Measurements from ENCODE around the gene SH3GLB2. TPM values are rescaled to one million over a fixed set of nuclear protein-coding genes. Genes with fewer than 3 reads are reported as not detected.
A peak's percentile ranks its signal among the peaks of the same experiment; 100 is the strongest.

Gene SH3GLB2
- total and polyA plus RNA-seq, 10 of the 15 experiments (the other 5 are each of a cell fraction or from before 2014, with no cell fraction given): 0.21 to 61.3 (median 30.8) TPM

DNA sequence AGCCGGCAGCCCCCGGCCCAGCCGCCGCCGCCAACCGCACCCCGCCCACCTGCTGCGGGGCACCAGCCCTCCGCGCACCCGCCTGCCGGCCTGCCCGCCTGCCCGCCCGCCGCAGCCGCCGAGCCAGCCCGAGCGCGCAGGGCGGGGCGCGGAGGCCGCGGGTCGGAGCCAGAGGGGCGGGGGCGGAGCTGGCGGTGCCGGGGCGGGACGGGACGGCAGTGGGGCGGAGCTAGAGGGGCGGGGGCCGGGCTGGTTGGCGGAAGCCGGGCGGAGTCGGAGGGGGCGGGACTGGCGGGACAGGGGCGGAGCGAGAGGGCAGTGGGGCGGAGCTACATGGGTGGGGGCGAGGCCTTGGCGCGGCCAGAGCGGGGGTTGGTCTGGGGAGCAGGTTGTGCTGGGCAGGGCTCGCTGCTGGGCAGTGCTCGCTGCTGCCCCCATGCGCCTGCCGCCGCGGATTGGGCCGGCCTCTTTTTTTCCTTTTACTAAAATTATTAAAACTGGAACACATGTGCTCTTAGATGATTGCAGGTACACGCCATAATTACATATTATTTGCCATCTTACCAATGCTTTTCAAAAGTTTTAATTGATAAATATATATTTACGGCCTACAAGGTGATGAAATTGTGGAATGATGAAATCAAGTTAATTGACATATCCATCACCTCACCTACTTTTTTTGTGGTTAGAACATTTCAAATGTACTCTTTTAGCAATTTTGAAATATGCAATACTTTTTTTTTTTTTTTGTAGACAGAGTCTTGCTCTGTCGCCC lies at the start of gene SH3GLB2 (continued):
- no peak for TF ChIP-seq FOS (IDR thresholded peaks at IDR 0.05; ENCODE audit: borderline replicate concordance, extremely low read depth, insufficient read length)
- peak; percentile 9; the same call in 1 of the 2 replicates for TF ChIP-seq BACH1 (IDR thresholded peaks at IDR 0.05; ENCODE audit: borderline replicate concordance)
- no peak for TF ChIP-seq EED (IDR thresholded peaks at IDR 0.05; ENCODE audit: low read depth)
- TF ChIP-seq, protein P1, sequence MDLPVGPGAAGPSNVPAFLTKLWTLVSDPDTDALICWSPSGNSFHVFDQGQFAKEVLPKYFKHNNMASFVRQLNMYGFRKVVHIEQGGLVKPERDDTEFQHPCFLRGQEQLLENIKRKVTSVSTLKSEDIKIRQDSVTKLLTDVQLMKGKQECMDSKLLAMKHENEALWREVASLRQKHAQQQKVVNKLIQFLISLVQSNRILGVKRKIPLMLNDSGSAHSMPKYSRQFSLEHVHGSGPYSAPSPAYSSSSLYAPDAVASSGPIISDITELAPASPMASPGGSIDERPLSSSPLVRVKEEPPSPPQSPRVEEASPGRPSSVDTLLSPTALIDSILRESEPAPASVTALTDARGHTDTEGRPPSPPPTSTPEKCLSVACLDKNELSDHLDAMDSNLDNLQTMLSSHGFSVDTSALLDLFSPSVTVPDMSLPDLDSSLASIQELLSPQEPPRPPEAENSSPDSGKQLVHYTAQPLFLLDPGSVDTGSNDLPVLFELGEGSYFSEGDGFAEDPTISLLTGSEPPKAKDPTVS (IDR thresholded peaks at IDR 0.05; ENCODE audit: low read depth, low read length): no peak
- no peak for TF ChIP-seq ZZZ3 (IDR thresholded peaks at IDR 0.05; ENCODE audit: control insufficient read depth, insufficient read length, low read depth)
- TF ChIP-seq ZNF384 (IDR thresholded peaks at IDR 0.05; ENCODE audit: borderline replicate concordance, low read depth, low read length): peak; percentile 42; the same call in 1 of the 2 replicates
- no peak for TF ChIP-seq NFYA (IDR thresholded peaks at IDR 0.05; ENCODE audit: borderline replicate concordance, low read depth, low read length)

DNA sequence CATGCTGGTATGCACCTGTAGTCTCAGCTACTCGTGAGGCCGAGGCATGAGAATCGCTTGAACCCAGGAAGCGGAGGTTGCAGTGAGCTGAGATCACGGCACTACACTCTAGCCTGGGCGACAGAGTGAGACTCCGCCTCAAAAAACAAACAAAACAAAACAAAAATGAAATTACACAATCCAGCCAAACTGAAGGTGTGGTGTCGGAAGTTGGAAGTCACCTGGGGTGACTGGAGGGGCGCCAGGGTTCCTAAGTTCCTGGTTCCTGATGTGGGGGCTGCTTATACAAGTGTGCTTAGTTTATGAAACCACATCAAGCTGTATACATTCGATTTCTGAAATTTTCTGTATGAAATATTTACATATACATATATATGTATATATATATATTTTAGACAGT lies 49.1 kb upstream of the SH3GLB2 start:
- H3K4me1 ChIP-seq (ENCODE audit: control insufficient read depth, insufficient read depth, low read length): peaks cover 9% of the 10 kb centered on the region
- ChIA-PET RAD21 (ENCODE audit: unreplicated experiment) (no interaction called here), CTCF (interaction anchor here (1.3 kb wide), 1 partner anchor 72 kb away, joined by 3 read pairs; no protein-coding TSS in a partner anchor), POLR2A (no interaction called here), SMC1A (ENCODE audit: uncharacterized antibody, unreplicated experiment) (no interaction called here)
- no peaks in the 10 kb centered on the region for H3K9me3 ChIP-seq (replicated peaks; ENCODE audit: control insufficient read depth, insufficient read depth, low read length)
- no peaks in the 10 kb centered on the region for H4K20me1 ChIP-seq (ENCODE audit: control insufficient read depth, insufficient read depth)
- H2AFZ ChIP-seq (ENCODE audit: control insufficient read depth, low read depth, low read length): no peak overlapping the region
- BruUV-seq (replicated peaks): no TSS peak
- H3K27ac ChIP-seq (ENCODE audit: control insufficient read depth, insufficient read depth): no peak overlapping the region
- H3K36me3 ChIP-seq (ENCODE audit: control insufficient read depth in 2 of 2, insufficient read depth in 2 of 2, low read length in 1 of 2): no peaks in the 10 kb centered on the region
- 75% methylated on average over 10 of the region's 10 CpGs for WGBS (ENCODE audit: insufficient coverage, insufficient replicate concordance, low lambda C conversion rate, missing lambda C conversion rate)
- ATAC-seq: no peak
- no peak for DNase-seq (ENCODE audit: low read depth, low spot score)
- no peak overlapping the region for H3K4me3 ChIP-seq
- H3K9ac ChIP-seq (ENCODE audit: control insufficient read depth, insufficient read depth, low read length): no peak overlapping the region
- peaks cover 10% of the 10 kb centered on the region for H3K79me2 ChIP-seq (ENCODE audit: control insufficient read depth, insufficient read depth, low read length)
- no peak for FAIRE-seq
- H3K4me2 ChIP-seq (ENCODE audit: control insufficient read depth, insufficient read depth): no peak overlapping the region
- intact Hi-C loops (cut with micrococcal nuclease; ENCODE audit: unreplicated experiment): no loop called here
- in situ Hi-C loops (cut with MboI): no loop called here
- H3K27me3 ChIP-seq (replicated peaks in 1 of 2; ENCODE audit: control insufficient read depth in 2 of 2, insufficient read depth in 2 of 2, low read length in 1 of 2): no peaks in the 10 kb centered on the region
- no peak for TF ChIP-seq ZBED1 (IDR thresholded peaks at IDR 0.05; ENCODE audit: borderline replicate concordance)
- TF ChIP-seq PAX8 (IDR thresholded peaks at IDR 0.05): no peak
- no peak for TF ChIP-seq GABPA (IDR thresholded peaks at IDR 0.05; ENCODE audit: low read depth)
- TF ChIP-seq, protein P2, sequence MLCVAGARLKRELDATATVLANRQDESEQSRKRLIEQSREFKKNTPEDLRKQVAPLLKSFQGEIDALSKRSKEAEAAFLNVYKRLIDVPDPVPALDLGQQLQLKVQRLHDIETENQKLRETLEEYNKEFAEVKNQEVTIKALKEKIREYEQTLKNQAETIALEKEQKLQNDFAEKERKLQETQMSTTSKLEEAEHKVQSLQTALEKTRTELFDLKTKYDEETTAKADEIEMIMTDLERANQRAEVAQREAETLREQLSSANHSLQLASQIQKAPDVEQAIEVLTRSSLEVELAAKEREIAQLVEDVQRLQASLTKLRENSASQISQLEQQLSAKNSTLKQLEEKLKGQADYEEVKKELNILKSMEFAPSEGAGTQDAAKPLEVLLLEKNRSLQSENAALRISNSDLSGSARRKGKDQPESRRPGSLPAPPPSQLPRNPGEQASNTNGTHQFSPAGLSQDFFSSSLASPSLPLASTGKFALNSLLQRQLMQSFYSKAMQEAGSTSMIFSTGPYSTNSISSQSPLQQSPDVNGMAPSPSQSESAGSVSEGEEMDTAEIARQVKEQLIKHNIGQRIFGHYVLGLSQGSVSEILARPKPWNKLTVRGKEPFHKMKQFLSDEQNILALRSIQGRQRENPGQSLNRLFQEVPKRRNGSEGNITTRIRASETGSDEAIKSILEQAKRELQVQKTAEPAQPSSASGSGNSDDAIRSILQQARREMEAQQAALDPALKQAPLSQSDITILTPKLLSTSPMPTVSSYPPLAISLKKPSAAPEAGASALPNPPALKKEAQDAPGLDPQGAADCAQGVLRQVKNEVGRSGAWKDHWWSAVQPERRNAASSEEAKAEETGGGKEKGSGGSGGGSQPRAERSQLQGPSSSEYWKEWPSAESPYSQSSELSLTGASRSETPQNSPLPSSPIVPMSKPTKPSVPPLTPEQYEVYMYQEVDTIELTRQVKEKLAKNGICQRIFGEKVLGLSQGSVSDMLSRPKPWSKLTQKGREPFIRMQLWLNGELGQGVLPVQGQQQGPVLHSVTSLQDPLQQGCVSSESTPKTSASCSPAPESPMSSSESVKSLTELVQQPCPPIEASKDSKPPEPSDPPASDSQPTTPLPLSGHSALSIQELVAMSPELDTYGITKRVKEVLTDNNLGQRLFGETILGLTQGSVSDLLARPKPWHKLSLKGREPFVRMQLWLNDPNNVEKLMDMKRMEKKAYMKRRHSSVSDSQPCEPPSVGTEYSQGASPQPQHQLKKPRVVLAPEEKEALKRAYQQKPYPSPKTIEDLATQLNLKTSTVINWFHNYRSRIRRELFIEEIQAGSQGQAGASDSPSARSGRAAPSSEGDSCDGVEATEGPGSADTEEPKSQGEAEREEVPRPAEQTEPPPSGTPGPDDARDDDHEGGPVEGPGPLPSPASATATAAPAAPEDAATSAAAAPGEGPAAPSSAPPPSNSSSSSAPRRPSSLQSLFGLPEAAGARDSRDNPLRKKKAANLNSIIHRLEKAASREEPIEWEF (IDR thresholded peaks at IDR 0.05; ENCODE audit: insufficient replicate concordance, low read depth, low read length): no peak
- no peak for TF ChIP-seq ZNF24 (IDR thresholded peaks at IDR 0.05)
- no peak for TF ChIP-seq SIX5 (IDR thresholded peaks at IDR 0.05; ENCODE audit: low read depth, low read length, severe bottlenecking)
- no peak for TF ChIP-seq SMARCA5 (IDR thresholded peaks at IDR 0.05)
- no peak for TF ChIP-seq TAF1 (IDR thresholded peaks at IDR 0.05; ENCODE audit: borderline replicate concordance, low read depth, low read length)
- no peak for TF ChIP-seq YY1 (IDR thresholded peaks at IDR 0.05; ENCODE audit: low read depth, low read length)
- no peak for TF ChIP-seq JUND (IDR thresholded peaks at IDR 0.05; ENCODE audit: low read depth, low read length)
- no peak for TF ChIP-seq CBFB (IDR thresholded peaks at IDR 0.05; ENCODE audit: low read depth)
